HL-60 (cell line): ENCODE results near the gene ALDH4A1.

Source experiments
- DNase-seq, 2 experiments: peaks; one replicate each; pipeline ENCODE4 v3.0.0-alpha.2; 2010 to 2020; ENCODE audit warnings: low read depth in 1 of 2, low spot score in 1 of 2
- H3K27ac ChIP-seq: fragments of 250-450 bp; sonication (Bioruptor Pico); replicated peaks from 2 replicates; pipeline ENCODE4 v1.5.1; 2020; ENCODE audit warnings: mild to moderate bottlenecking, moderate library complexity
- H3K27me3 ChIP-seq: fragments of 250-450 bp; sonication (Bioruptor Pico); 2 replicates; pipeline ENCODE4 v1.5.1; 2021; ENCODE audit warnings: mild to moderate bottlenecking, moderate library complexity; ENCODE audit not compliant: insufficient read depth, poor library complexity, severe bottlenecking
- H3K4me3 ChIP-seq: replicated peaks from 2 replicates; pipeline ENCODE4 v1.5.1; 2011; ENCODE audit warnings: mild to moderate bottlenecking, control low read depth, low read length; ENCODE audit not compliant: insufficient read depth
- CTCF ChIP-seq: IDR thresholded peaks from one replicate; pipeline ENCODE4 v1.5.1; 2011; ENCODE audit warnings: low read length, control low read depth, inconsistent platforms; ENCODE audit not compliant: insufficient read depth
- GABPA ChIP-seq: IDR thresholded peaks from 2 replicates; pipeline ENCODE4 v1.6.1; 2012; ENCODE audit warnings: low read depth
- POLR2AphosphoS5 ChIP-seq: IDR thresholded peaks from 2 replicates; pipeline ENCODE4 v1.6.1; 2012; ENCODE audit warnings: low read depth
- SPI1 ChIP-seq: IDR thresholded peaks from 2 replicates; pipeline ENCODE4 v1.6.1; 2012; ENCODE audit warnings: low read depth, mild to moderate bottlenecking, borderline replicate concordance
- TF ChIP-seq, protein P1 (sequence below): IDR thresholded peaks from 2 replicates; pipeline ENCODE4 v1.6.1; 2012; ENCODE audit warnings: low read depth; ENCODE audit not compliant: insufficient replicate concordance

The ALDH4A1 gene

GRCh38 chr1:18924221-18924691 is 21.9 kb upstream of the ALDH4A1 start:
- H3K27ac ChIP-seq = no peak overlapping the region
- H3K4me3 ChIP-seq = no peak overlapping the region
- TF ChIP-seq SPI1 (no peak), GABPA (no peak), CTCF (no peak), POLR2AphosphoS5 (no peak)
- TF ChIP-seq, protein P1, sequence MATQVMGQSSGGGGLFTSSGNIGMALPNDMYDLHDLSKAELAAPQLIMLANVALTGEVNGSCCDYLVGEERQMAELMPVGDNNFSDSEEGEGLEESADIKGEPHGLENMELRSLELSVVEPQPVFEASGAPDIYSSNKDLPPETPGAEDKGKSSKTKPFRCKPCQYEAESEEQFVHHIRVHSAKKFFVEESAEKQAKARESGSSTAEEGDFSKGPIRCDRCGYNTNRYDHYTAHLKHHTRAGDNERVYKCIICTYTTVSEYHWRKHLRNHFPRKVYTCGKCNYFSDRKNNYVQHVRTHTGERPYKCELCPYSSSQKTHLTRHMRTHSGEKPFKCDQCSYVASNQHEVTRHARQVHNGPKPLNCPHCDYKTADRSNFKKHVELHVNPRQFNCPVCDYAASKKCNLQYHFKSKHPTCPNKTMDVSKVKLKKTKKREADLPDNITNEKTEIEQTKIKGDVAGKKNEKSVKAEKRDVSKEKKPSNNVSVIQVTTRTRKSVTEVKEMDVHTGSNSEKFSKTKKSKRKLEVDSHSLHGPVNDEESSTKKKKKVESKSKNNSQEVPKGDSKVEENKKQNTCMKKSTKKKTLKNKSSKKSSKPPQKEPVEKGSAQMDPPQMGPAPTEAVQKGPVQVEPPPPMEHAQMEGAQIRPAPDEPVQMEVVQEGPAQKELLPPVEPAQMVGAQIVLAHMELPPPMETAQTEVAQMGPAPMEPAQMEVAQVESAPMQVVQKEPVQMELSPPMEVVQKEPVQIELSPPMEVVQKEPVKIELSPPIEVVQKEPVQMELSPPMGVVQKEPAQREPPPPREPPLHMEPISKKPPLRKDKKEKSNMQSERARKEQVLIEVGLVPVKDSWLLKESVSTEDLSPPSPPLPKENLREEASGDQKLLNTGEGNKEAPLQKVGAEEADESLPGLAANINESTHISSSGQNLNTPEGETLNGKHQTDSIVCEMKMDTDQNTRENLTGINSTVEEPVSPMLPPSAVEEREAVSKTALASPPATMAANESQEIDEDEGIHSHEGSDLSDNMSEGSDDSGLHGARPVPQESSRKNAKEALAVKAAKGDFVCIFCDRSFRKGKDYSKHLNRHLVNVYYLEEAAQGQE = no peak
- no peaks in the 10 kb centered on the region for H3K27me3 ChIP-seq
- no peak for DNase-seq

GRCh38 chr1:18923756-18924211 is 21.4 kb upstream of the ALDH4A1 start:
- DNase-seq = no peak
- Histone ChIP-seq H3K27ac (no peak overlapping the region), H3K4me3 (no peak overlapping the region), H3K27me3 (no peaks in the 10 kb centered on the region)
- TF ChIP-seq GABPA (no peak), CTCF (no peak)

DNA sequence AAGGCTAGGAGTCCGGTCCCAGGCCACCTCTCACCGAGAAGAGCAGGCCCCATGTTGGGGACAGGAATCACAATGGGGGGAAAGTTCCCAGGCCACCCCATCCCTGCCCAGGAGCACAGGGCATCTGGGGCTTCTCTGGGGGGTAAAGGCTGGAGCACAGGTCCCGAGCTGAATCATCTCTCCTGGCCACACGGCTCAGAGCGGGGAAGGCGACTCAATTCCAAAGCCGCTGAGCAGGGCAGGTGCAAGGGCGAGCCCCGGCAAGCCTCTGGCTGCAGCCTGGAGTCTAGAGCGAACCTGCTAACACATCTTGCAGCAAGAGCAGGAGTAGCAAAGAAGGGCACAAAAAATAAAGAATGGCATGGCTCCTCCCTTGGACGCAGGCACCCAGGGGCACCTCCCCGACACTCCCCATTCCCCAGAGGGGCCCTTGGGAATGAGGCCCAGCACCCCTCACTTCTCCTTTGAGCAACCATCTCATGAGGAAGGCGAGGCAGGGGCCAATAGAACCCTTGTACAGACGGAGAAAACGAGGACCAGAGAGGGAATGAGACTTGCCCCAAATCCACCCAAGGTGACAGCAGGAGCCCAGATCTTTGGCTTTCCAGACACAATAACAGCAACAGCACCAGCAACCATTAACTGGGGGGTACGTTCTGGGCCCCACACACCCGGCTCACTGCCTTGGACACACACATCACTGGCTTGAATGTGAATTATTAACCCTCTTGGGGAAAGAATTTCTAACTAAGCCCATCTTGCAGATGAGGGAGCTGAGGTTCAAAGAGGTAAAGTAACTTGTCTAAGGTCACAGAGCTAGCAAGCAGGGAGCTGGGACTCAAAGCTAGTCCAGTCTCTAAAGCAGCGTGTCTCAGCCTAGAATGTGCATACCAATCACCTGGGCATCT is 20.7 kb upstream of the ALDH4A1 start:
- H3K27ac ChIP-seq = no peak overlapping the region

More for the DNA sequence above, 20.7 kb upstream of the ALDH4A1 start:
- Histone ChIP-seq H3K4me3 (no peak overlapping the region), H3K27me3 (no peaks in the 10 kb centered on the region)
- DNase-seq = no peak
- no peak for TF ChIP-seq GABPA
- no peak for TF ChIP-seq SPI1
- no peak for TF ChIP-seq POLR2AphosphoS5
- TF ChIP-seq CTCF = no peak
- TF ChIP-seq, protein P1 = no peak
